ENCODE data around the gene ALOX5. TPM values are rescaled to one million over a fixed set of nuclear protein-coding genes. Genes with fewer than 3 reads are reported as not detected.

Gene ALOX5
- total RNA-seq, 1 donor from 2014 or later = 1.6 TPM

- H3K4me2 ChIP-seq = no peak overlapping the region
- H3K27ac Mint-ChIP-seq = no peak overlapping the region
- TF ChIP-seq EZH2 (IDR thresholded peaks at IDR 0.05) (no peak), EZH2phosphoT487 (IDR thresholded peaks at IDR 0.05) (no peak), CTCF (IDR thresholded peaks at IDR 0.05) (no peak)
- H3K27me3 ChIP-seq = no peaks in the 10 kb centered on the region
- peaks cover 2% of the 10 kb centered on the region for H3K27me3 Mint-ChIP-seq (ENCODE audit: insufficient read depth, low read depth)
- no peak overlapping the region for H3K9ac ChIP-seq
- no peaks in the 10 kb centered on the region for H3F3A ChIP-seq (ENCODE audit: low read depth)
- DNase-seq (ENCODE audit: low spot score) = no peak
- no peaks in the 10 kb centered on the region for H3K36me3 ChIP-seq
- no peaks in the 10 kb centered on the region for H3K79me2 ChIP-seq (ENCODE audit: low read depth)
- H2AFZ ChIP-seq (replicated peaks) = no peak overlapping the region
- H3K36me3 Mint-ChIP-seq = no peaks in the 10 kb centered on the region
- H3K9me3 Mint-ChIP-seq = no peaks in the 10 kb centered on the region
- H3K4me3 ChIP-seq = no peak overlapping the region
- H3K4me1 Mint-ChIP-seq = no peaks in the 10 kb centered on the region
- no peaks in the 10 kb centered on the region for H3K4me1 ChIP-seq
- H3K9me3 ChIP-seq (ENCODE audit: low read depth) = no peaks in the 10 kb centered on the region
- no peak overlapping the region for H3K27ac ChIP-seq
- H4K20me1 ChIP-seq (ENCODE audit: low read depth) = no peaks in the 10 kb centered on the region
- no peak overlapping the region for H3K4me3 Mint-ChIP-seq
Measured at GRCh38 chr10:45452268-45452667, 78.3 kb downstream of the ALOX5 start.

GRCh38 chr10:45452743-45453452 lies 78.9 kb downstream of the ALOX5 start:
- DNase-seq (ENCODE audit: low spot score) = no peak
- no peaks in the 10 kb centered on the region for H3K79me2 ChIP-seq (ENCODE audit: low read depth)
- no peak overlapping the region for H3K4me3 ChIP-seq
- no peaks in the 10 kb centered on the region for H3K36me3 ChIP-seq
- Mint-ChIP-seq H3K27me3 (ENCODE audit: insufficient read depth, low read depth) (peaks cover 2% of the 10 kb centered on the region), H3K4me1 (no peaks in the 10 kb centered on the region), H3K9me3 (no peaks in the 10 kb centered on the region), H3K27ac (no peak overlapping the region), H3K4me3 (no peak overlapping the region), H3K36me3 (no peaks in the 10 kb centered on the region)
- no peaks in the 10 kb centered on the region for H4K20me1 ChIP-seq (ENCODE audit: low read depth)
- H3K4me1 ChIP-seq = no peaks in the 10 kb centered on the region
- H2AFZ ChIP-seq (replicated peaks) = no peak overlapping the region
- no peaks in the 10 kb centered on the region for H3F3A ChIP-seq (ENCODE audit: low read depth)
- no peak overlapping the region for H3K4me2 ChIP-seq
- no peak overlapping the region for H3K27ac ChIP-seq
- no peaks in the 10 kb centered on the region for H3K27me3 ChIP-seq
- H3K9ac ChIP-seq = no peak overlapping the region
- no peaks in the 10 kb centered on the region for H3K9me3 ChIP-seq (ENCODE audit: low read depth)
- TF ChIP-seq CTCF (IDR thresholded peaks at IDR 0.05) (no peak), EZH2 (IDR thresholded peaks at IDR 0.05) (no peak), EZH2phosphoT487 (IDR thresholded peaks at IDR 0.05) (no peak)

- no peaks in the 10 kb centered on the region for H3K9me3 ChIP-seq (ENCODE audit: low read depth)
- H2AFZ ChIP-seq (replicated peaks) = no peak overlapping the region
- H4K20me1 ChIP-seq (ENCODE audit: low read depth) = no peaks in the 10 kb centered on the region
- Mint-ChIP-seq H3K27ac (peak overlapping the region; percentile 43), H3K4me1 (no peaks in the 10 kb centered on the region), H3K27me3 (ENCODE audit: insufficient read depth, low read depth) (peaks cover 2% of the 10 kb centered on the region), H3K36me3 (peaks cover 6% of the 10 kb centered on the region), H3K4me3 (no peak overlapping the region), H3K9me3 (no peaks in the 10 kb centered on the region)
- no peaks in the 10 kb centered on the region for H3F3A ChIP-seq (ENCODE audit: low read depth)
- H3K27ac ChIP-seq = no peak overlapping the region
- no peaks in the 10 kb centered on the region for H3K27me3 ChIP-seq
- no peak overlapping the region for H3K4me3 ChIP-seq
- TF ChIP-seq EZH2 (IDR thresholded peaks at IDR 0.05) (no peak), EZH2phosphoT487 (IDR thresholded peaks at IDR 0.05) (no peak), CTCF (IDR thresholded peaks at IDR 0.05) (no peak)
- no peak overlapping the region for H3K4me2 ChIP-seq
- no peak for DNase-seq (ENCODE audit: low spot score)
- no peaks in the 10 kb centered on the region for H3K36me3 ChIP-seq
- H3K9ac ChIP-seq = no peak overlapping the region
- H3K79me2 ChIP-seq (ENCODE audit: low read depth) = no peaks in the 10 kb centered on the region
- no peaks in the 10 kb centered on the region for H3K4me1 ChIP-seq
Measured at GRCh38 chr10:45453639-45454255, 79.7 kb downstream of the ALOX5 start.
